Measurements from ENCODE around the gene GOLGA8B.
"Not testable (repeated sequence)": the region's sequence is repeated elsewhere in the genome, so short reads cannot be mapped to it uniquely, and the experiment has no call there.

The GOLGA8B gene

GRCh38 chr15:34555162-34555561 lies 28.3 kb downstream of the GOLGA8B start:
- not testable (repeated sequence) for FAIRE-seq

- FAIRE-seq: not testable (repeated sequence)
These were observed 28.7 kb downstream of the GOLGA8B start for GRCh38 chr15:34554716-34555115.

GRCh38 chr15:34554126-34554525 lies 29.3 kb downstream of the GOLGA8B start:
- not testable (repeated sequence) for FAIRE-seq

- FAIRE-seq: not testable (repeated sequence)
These were observed 33.3 kb downstream of the GOLGA8B start for GRCh38 chr15:34550129-34550528.

GRCh38 chr15:34549381-34549809 lies 34.1 kb downstream of the GOLGA8B start:
- not testable (repeated sequence) for FAIRE-seq

GRCh38 chr15:34543860-34544649 lies 39.4 kb downstream of the GOLGA8B start:
- not testable (repeated sequence) for FAIRE-seq

- FAIRE-seq: not testable (repeated sequence)
These were observed 47.6 kb downstream of the GOLGA8B start for GRCh38 chr15:34535857-34536256.

Measured in endometrium (tissue), 2 donors.